Measurements from ENCODE around the gene ZNF217. TPM values are rescaled to one million over a fixed set of nuclear protein-coding genes. Genes with fewer than 3 reads are reported as not detected.
"Not testable (repeated sequence)": the region's sequence is repeated elsewhere in the genome, so short reads cannot be mapped to it uniquely, and the experiment has no call there.

Gene ZNF217
- total RNA-seq, 1 experiment from 2014 or later = 45.6 TPM

- H3K4me3 ChIP-seq (ENCODE audit: low read length) = peak overlapping the region; percentile 63
- intact Hi-C loops (cut with micrococcal nuclease) = loop anchor here (1.0 to 2.0 kb wide), 3 partner anchors 20 to 164 kb away; no protein-coding TSS in a partner anchor
- H3K9ac ChIP-seq (ENCODE audit: low read length) = peak overlapping the region; percentile 73
- TF ChIP-seq EZH2 (IDR thresholded peaks at IDR 0.05; ENCODE audit: low read length, unreplicated experiment) = no peak
- TF ChIP-seq EZH2phosphoT487 (IDR thresholded peaks at IDR 0.05; ENCODE audit: borderline replicate concordance, low read length) = no peak
- TF ChIP-seq CTCF (conservative IDR thresholded peaks at IDR 0.05; ENCODE audit: low read depth, low read length) = no peak
- H3K27ac ChIP-seq (ENCODE audit: low read length) = peak overlapping the region; percentile 89
- H3K36me3 ChIP-seq (ENCODE audit: low read depth, low read length) = no peaks in the 10 kb centered on the region
- ATAC-seq = no peak; the same call in 1 of the 2 replicates
- no peaks in the 10 kb centered on the region for H3K27me3 ChIP-seq (ENCODE audit: low read length)
- ChIA-PET POLR2A (ENCODE audit: unreplicated experiment) (interaction anchor here (0.5 to 3.1 kb wide), 14 partner anchors 9 to 317 kb away, joined by 3 to 28 read pairs (median 5); no protein-coding TSS in a partner anchor), CTCF (interaction anchor here (1.0 kb wide), 1 partner anchor 293 kb away, joined by 5 read pairs; no protein-coding TSS in a partner anchor)
- BruUV-seq (replicated peaks) = TSS peak; percentile 85
- DNase-seq = no peak
- peak overlapping the region; percentile 83 for H3K4me2 ChIP-seq (ENCODE audit: low read length)
- H3K79me2 ChIP-seq (ENCODE audit: low read length) = no peaks in the 10 kb centered on the region
- H3F3A ChIP-seq (ENCODE audit: low read length, unreplicated experiment) = peaks cover 15% of the 10 kb centered on the region
- H3K9me3 ChIP-seq (ENCODE audit: low read length) = no peaks in the 10 kb centered on the region
- H2AFZ ChIP-seq (ENCODE audit: low read length) = peak overlapping the region; percentile 93
- peaks cover 41% of the 10 kb centered on the region for H3K4me1 ChIP-seq (ENCODE audit: insufficient read depth, low read length)
- H3K9me2 ChIP-seq (replicated peaks; ENCODE audit: low read length) = no peaks in the 10 kb centered on the region
- no peaks in the 10 kb centered on the region for H4K20me1 ChIP-seq (ENCODE audit: low read length)
These were observed 28.9 kb upstream of the ZNF217 start for GRCh38 chr20:53622247-53623133.

- no peak for TF ChIP-seq EZH2 (IDR thresholded peaks at IDR 0.05; ENCODE audit: low read length, unreplicated experiment)
- no peak for TF ChIP-seq CTCF (conservative IDR thresholded peaks at IDR 0.05; ENCODE audit: low read depth, low read length)
- TF ChIP-seq EZH2phosphoT487 (IDR thresholded peaks at IDR 0.05; ENCODE audit: borderline replicate concordance, low read length) = no peak
- peak overlapping the region; percentile 73 for H3K9ac ChIP-seq (ENCODE audit: low read length)
- H2AFZ ChIP-seq (ENCODE audit: low read length) = peak overlapping the region; percentile 93
- no peaks in the 10 kb centered on the region for H3K27me3 ChIP-seq (ENCODE audit: low read length)
- intact Hi-C loops (cut with micrococcal nuclease) = loop anchor here (1.0 to 2.0 kb wide), 10 partner anchors 11 to 319 kb away; no protein-coding TSS in a partner anchor
- H3K36me3 ChIP-seq (ENCODE audit: low read depth, low read length) = no peaks in the 10 kb centered on the region
- peaks cover 15% of the 10 kb centered on the region for H3F3A ChIP-seq (ENCODE audit: low read length, unreplicated experiment)
- H3K4me2 ChIP-seq (ENCODE audit: low read length) = peak overlapping the region; percentile 83
- H3K9me2 ChIP-seq (replicated peaks; ENCODE audit: low read length) = no peaks in the 10 kb centered on the region
- DNase-seq (peak; percentile 100), ATAC-seq (peak; percentile 66)
- H3K4me3 ChIP-seq (ENCODE audit: low read length) = peak overlapping the region; percentile 63
- BruUV-seq (replicated peaks) = no TSS peak
- H3K79me2 ChIP-seq (ENCODE audit: low read length) = no peaks in the 10 kb centered on the region
- CTCF ChIA-PET = interaction anchor here (0.6 to 1.0 kb wide), 6 partner anchors 11 to 294 kb away, joined by 3 to 12 read pairs (median 4); no protein-coding TSS in a partner anchor
- H4K20me1 ChIP-seq (ENCODE audit: low read length) = no peaks in the 10 kb centered on the region
- H3K9me3 ChIP-seq (ENCODE audit: low read length) = no peaks in the 10 kb centered on the region
- H3K27ac ChIP-seq (ENCODE audit: low read length) = peak overlapping the region; percentile 89
- peaks cover 41% of the 10 kb centered on the region for H3K4me1 ChIP-seq (ENCODE audit: insufficient read depth, low read length)
- POLR2A ChIA-PET (ENCODE audit: unreplicated experiment) = interaction anchor here (0.5 to 3.1 kb wide), 17 partner anchors 12 to 318 kb away, joined by 3 to 28 read pairs (median 5); partner anchors contain the start of gene ZNF217
These were observed 28.0 kb upstream of the ZNF217 start for GRCh38 chr20:53621482-53622246.

- CTCF ChIA-PET, ATAC-seq: not testable (repeated sequence)
These were observed 24.9 kb upstream of the ZNF217 start for GRCh38 chr20:53618490-53619000.

More at GRCh38 chr20:53618490-53619000, 24.9 kb upstream of the ZNF217 start:
- BruUV-seq (replicated peaks); H3K9me3 ChIP-seq (ENCODE audit: low read length); POLR2A ChIA-PET (ENCODE audit: unreplicated experiment); H3K27me3 ChIP-seq (ENCODE audit: low read length); intact Hi-C loops (cut with micrococcal nuclease); H3K4me3 ChIP-seq (ENCODE audit: low read length); H3K36me3 ChIP-seq (ENCODE audit: low read depth, low read length); H4K20me1 ChIP-seq (ENCODE audit: low read length); H3K9ac ChIP-seq (ENCODE audit: low read length); DNase-seq; H3K4me2 ChIP-seq (ENCODE audit: low read length); H3K79me2 ChIP-seq (ENCODE audit: low read length); H2AFZ ChIP-seq (ENCODE audit: low read length); H3K27ac ChIP-seq (ENCODE audit: low read length); H3K9me2 ChIP-seq (replicated peaks; ENCODE audit: low read length): not testable (repeated sequence)
- Histone ChIP-seq H3K4me1 (ENCODE audit: insufficient read depth, low read length) (peaks cover 39% of the 10 kb centered on the region), H3F3A (ENCODE audit: low read length, unreplicated experiment) (peaks cover 15% of the 10 kb centered on the region)

Data from PC-3 (cell line).